Frontal cortex (tissue), 4 donors: ENCODE results near the gene VPS36. TPM values are rescaled to one million over a fixed set of nuclear protein-coding genes. Genes with fewer than 3 reads are reported as not detected.
A peak's percentile ranks its signal among the peaks of the same experiment; 100 is the strongest.
"Not testable (repeated sequence)": the region's sequence is repeated elsewhere in the genome, so short reads cannot be mapped to it uniquely, and the experiment has no call there.

ENCODE experiments used
- DNase-seq, 2 donors: peaks; one replicate each; pipeline ENCODE4 v3.0.0; 2012; ENCODE audit warnings: low spot score in 2 of 2
- FAIRE-seq: peaks from 2 replicates; lab custom pipeline; 2012; peaks lifted over from hg19 to GRCh38; lab: Jason Lieb, UNC
- total RNA-seq: library from RNA; depleted of rRNA; stranded (reverse); fragments of >200 nt; gene quantifications from one replicate; pipeline ENCODE4 v1.2.3, GENCODE V29; 2014
- donor health status: control.
- donor health status: control.
- donor health status: control.

The VPS36 gene
- 51.4 TPM for total RNA-seq

DNA sequence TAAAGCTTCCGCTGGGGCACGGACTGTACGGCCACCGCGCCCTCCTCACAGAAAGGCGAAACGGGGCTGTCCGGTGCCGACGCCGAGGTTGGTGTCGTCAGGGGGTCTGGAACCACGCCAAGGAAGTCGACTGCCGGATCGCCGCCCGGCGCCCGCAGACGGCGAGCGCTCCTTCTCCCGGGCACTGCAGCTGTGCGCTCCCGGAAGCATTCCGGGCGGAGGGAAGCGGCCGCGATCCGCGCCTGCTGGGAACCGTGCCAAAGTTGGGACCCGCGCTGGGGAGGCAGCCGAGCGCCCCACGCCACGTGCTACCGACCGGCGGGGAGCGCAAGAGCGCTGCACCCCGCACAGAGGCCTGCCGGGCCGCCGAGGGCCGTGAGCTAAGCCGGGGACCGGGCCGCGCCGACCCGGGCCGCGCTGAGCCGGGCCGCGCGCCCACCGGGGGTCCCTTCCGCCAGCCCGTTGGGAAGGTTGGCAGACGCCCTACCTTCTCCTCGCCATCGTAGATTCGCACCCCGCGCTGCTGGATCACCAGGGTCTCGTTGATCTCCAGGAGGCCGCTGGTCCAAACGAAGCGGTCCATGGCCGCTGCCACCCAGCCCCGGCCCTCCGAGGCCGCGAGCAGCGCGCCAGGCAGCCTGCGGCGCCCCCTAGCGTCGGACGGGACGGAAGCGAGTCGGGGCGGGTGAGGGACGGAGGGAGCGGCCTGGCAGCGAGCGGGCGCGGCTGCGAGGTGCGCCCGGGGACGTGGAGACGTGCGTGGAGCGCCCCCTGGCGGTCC is at the start of gene VPS36:
VPS36 (minus strand) TSS at position 623 of the 781 bp plus-strand sequence; CDS start at position 583, 40 bp downstream.
- FAIRE-seq (no peak), DNase-seq (peak; percentile 87 to 91)

DNA sequence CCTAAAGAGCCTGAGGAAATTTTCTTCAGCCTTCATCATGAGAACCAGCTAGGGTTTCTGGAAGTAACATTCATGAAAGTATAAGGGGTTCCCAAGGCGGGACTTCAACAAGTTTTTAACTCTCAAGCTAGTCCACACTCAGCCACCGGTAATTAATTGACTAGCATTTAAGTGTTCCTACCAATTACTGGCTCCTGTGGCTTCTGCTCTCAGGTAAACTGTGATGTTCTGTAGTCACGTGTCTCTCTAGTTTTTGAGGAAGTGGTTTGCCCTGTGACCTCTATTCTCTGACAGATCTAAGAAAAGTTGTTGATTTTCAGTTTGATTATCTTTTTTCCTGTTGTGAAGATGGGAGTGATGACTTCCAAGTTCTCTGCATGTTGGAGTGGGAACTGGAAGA is 47.5 kb upstream of the VPS36 start:
- not testable (repeated sequence) for DNase-seq, FAIRE-seq

DNA sequence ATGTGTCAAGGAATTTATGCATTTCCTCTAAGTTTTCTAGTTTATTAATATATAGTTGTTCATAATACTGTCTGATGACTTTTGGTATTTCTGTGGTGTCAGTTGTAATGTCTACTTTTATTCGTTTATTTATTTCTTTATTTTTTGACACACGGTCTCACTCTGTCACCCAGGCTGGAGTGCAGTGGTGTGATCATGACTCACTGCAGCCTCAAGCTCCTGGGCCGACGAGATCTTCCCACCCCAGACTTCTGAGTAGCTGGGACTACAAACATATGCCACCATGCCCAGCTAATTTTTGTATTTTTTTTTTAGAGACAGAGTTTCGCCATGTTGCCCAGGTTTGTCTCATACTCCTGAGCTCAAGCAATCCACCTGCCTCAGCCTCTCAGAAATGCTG is 43.8 kb upstream of the VPS36 start:
- not testable (repeated sequence) for DNase-seq, FAIRE-seq

DNA sequence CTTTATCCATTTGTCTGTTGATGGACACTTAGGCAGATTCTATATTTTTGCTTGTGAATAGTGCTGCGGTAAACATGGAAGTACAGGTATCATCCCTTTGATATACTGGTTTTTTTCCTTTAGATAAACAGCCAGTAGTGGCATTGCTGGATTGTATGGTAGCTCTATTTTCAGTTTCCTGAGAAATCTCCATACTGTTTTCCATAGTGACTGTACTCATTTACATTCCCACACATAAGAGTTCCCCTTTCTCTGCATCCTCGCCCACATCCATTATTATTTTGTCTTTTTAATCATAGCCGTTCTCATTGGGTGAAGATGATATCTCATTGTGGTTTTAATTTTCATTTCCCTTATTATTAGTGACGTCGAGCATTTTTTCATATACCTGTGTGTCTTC is 40.6 kb upstream of the VPS36 start:
- not testable (repeated sequence) for FAIRE-seq

DNA sequence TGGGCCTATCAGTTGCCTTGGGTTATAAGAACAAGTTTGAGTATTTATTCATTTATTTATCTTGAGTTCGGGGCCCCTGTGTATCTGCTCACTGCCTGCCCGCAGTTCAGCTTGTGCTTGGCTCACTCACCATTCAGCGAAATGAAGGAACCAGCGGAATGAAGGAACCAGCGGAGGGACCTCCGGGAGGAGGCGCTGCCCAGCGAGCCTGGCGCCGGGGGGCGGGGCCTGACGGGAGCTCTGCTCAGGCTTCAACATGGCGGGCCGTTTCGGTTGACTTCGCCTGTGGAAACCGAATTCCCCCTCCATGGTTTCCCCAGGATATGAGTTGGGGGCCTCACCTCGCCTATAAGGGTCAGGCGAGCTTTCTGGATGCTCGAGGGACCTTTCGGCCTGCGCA is 38.3 kb upstream of the VPS36 start:
- DNase-seq, FAIRE-seq: not testable (repeated sequence)

More for the DNA sequence above, 40.6 kb upstream of the VPS36 start:
- not testable (repeated sequence) for DNase-seq

DNA sequence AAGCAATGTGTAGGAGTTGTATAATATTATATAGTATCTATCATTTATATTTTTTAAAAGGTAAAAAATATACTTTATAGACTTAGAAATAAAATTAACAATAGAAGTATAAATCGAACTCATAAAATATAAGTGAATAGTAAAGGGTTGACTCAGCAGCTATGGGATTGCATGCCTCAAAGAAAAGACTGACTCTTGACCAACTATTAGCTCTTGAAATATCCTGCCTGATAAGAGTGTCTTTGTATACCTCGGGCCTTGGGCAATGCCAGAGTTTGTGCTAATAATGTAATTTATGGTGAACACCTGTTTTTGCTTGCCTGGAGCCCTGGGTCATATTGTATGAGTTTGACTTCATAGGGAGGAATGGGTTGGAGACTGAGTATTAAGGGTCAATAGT is 36.6 kb upstream of the VPS36 start:
- not testable (repeated sequence) for DNase-seq, FAIRE-seq

- FAIRE-seq, DNase-seq: not testable (repeated sequence)
Observed at GRCh38 chr13:52480677-52481428, 30.4 kb upstream of the VPS36 start.

- FAIRE-seq, DNase-seq: not testable (repeated sequence)
Observed at GRCh38 chr13:52468487-52468886, 18.1 kb upstream of the VPS36 start.

DNA sequence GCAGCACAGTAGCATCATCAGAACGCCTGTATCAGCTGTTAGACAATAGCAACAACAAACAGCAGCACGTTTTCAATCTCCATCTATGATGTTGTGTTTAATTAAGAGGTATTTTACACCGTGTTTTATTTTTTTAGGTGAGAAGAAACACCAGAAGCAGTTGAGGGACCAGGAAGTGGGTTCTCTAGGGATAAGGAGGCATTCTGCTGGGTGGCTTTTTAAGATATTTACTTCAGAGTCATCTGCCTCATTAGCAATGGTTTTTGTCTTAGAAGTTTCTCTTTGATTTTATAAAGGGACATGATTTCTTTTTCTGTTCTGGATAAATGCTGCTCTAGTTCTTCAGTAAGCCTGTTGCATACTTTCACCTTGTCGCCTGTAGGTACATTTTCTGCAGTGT is 13.1 kb upstream of the VPS36 start:
- FAIRE-seq (no peak), DNase-seq (no peak)

DNA sequence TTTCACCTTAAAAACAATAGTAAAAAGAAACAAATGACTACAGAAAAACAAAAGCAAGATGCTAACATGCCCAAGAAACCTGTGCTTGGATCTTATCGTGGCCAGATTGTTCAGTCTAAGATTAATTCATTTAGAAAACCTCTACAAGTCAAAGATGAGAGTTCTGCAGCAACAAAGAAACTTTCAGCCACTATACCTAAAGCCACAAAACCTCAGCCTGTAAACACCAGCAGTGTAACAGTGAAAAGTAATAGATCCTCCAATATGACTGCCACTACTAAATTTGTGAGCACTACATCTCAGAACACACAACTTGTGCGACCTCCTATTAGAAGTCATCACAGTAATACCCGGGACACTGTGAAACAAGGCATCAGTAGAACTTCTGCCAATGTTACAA is 10.8 kb upstream of the VPS36 start:
- no peak for FAIRE-seq
- no peak for DNase-seq

GRCh38 chr13:52459668-52460067 is 9.2 kb upstream of the VPS36 start:
- no peak for FAIRE-seq

GRCh38 chr13:52455677-52456041 is 5.2 kb upstream of the VPS36 start:
- peak; percentile 43 to 46 for DNase-seq
- no peak for FAIRE-seq

More at GRCh38 chr13:52459668-52460067, 9.2 kb upstream of the VPS36 start:
- DNase-seq = no peak

- peak; percentile 91 to 92 for DNase-seq
- FAIRE-seq = no peak
Observed at GRCh38 chr13:52454820-52455676, 4.6 kb upstream of the VPS36 start, which contains the start of gene CKAP2. TSS of gene CKAP2 (plus strand) at chr13:52455478. CDS start at chr13:52455557, 79 bp downstream.

DNA sequence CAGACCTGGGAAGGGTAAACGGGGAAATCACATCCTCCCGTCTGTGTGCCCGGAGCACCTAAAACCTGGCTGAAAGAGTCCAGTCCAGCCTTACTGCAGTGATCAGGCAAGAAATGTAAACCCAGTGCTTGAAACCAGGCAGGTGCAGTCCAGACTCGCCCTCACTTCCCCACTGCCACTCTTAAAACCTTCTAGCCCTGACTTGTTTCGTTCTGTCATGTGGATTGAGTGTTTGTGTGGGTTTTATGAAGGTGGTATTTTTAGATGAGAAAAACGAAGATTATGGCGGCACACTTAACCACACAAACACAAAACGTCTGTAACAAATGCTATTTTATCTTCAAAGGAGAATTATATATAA is 4.0 kb upstream of the VPS36 start:
- FAIRE-seq (no peak), DNase-seq (no peak)

GRCh38 chr13:52452470-52452869 is 2.0 kb upstream of the VPS36 start:
- no peak for FAIRE-seq
- no peak for DNase-seq

DNA sequence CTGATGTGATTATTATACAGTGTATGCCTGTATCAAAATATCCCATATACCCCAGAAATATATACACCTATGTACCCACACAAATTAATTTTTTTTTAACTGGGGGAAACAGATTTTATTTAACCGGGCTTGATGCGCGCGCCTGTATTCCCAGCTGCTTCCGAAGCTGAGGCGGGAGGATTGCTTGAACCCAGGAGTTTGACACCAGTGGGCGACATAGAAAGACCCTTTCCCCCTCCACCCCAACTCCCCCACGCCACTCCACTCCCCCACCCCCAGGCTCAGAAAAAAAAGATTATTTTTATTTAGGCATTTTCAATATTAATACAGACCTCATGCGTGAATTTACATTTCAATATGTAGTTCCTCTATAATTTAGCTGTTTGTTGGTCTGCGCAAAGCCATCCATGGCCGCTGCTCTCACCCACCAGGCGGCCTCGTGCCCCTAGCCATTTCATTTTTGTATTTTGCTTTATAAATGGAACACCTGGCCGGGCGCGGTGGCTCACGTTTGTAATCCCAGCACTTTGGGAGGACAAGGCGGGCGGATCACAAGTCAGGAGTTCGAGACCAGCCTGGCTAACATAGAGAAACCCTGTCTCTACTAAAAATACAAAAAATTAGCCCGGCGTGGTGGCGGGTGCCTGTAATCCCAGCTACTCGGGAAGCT is 836 bp upstream of the VPS36 start:
- DNase-seq = no peak
- FAIRE-seq = no peak

GRCh38 chr13:52450793-52451116 is 321 bp upstream of the VPS36 start:
- DNase-seq (no peak), FAIRE-seq (no peak)

DNA sequence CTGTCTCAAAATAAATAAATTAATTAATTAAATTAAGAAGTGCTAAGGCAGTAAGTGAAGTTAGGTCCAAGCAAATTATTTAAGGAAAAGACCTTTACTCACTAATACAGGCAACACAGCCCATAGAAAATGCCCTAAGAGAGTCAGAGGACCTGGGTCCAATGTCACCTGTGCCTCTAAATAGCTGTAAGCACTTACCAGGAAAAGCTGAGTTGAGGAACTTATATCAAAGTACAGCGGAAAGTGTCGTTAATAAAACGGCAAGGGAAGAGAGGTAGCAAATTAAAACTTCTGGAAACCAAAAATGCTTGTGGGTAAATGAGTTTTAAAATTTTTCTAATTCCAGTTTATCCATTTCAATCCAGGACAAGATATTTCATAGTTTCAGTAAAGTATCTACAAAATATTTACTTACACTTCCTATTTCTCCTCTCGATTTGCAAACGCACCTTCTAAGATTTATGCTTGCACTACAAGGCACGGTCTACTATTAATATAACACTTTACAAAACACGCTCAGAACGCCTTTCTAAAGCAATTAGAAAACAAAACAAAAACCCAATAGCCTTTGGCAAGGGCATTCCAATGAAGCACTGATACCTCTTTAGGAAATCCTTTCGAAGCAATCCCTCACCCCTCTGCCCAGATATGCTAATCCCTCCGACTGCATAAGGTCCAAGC is 963 bp downstream of the VPS36 start:
- DNase-seq (no peak), FAIRE-seq (no peak)
